Stimulated activated CD4-positive, alpha-beta T cell treated with anti-CD3 and anti-CD28 coated beads, Interleukin-4, amount 100 ng/mL, for 1 hour (primary cell): ENCODE results near the gene TNFRSF6B.
"Not testable (repeated sequence)": the region's sequence is repeated elsewhere in the genome, so short reads cannot be mapped to it uniquely, and the experiment has no call there.

Experiments used
- DNase-seq: peaks from one replicate; pipeline ENCODE4 v3.0.0-alpha.2; 2020

Gene TNFRSF6B

DNA sequence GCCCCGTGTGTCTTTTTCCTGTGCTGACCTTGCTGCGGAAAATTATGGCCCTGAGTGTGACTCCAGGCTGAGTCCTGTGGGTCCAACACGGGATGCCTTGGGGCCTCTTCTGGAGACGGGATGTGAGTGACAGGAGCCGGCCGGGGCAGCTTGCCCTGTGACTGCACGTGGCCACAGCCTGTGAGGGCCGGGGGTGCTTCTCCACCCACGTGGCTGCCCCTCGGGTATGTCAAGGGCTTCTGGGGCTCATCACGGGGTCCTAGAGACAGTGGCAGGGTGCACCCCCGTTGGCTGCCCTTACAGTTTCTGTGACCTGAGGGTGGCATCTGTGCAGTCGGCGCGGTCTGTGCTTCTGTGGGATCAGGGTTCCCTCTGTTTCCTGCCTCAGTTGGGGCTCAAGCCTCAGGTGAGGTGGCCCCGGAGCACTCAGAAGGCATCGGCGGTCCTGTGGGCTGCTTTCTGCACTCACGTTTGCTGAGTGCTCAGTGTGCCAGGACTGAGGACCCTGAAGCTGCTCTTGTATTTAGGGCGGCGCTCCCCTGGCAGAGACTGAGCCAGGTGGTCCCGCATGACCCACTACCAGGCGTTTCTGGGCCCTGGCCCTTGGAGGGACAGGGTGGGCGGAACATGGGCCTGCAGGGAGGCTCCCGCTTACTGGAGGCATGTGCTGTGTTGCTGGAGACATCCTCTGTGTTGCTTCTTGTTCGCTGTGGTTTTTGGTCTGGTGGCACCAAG, 33.0 kb upstream of the TNFRSF6B start:
- DNase-seq: no peak

GRCh38 chr20:63664143-63664851, 32.2 kb upstream of the TNFRSF6B start:
- no peak for DNase-seq

GRCh38 chr20:63664861-63665594, 31.4 kb upstream of the TNFRSF6B start:
- DNase-seq: no peak

DNA sequence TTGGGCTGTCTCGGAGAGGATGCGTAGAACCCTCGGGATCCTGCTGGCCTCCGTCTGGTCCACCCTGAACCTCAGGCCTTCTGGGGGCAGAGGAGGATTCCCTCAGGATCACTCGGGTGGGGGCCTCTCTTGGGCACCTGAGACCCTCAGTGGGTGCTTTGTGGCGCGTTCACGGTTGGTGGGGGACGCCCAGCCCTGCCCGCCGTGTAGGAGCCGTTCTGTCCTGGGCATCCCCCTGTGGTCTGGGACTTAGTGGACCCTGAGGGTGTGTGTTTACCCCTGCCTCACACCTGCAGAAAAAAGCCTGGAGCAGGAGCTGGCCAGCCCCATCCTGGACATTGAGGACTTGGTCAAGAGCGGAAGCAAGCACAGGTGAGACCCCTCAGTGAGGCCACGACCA, 30.7 kb upstream of the TNFRSF6B start:
- no peak for DNase-seq

DNA sequence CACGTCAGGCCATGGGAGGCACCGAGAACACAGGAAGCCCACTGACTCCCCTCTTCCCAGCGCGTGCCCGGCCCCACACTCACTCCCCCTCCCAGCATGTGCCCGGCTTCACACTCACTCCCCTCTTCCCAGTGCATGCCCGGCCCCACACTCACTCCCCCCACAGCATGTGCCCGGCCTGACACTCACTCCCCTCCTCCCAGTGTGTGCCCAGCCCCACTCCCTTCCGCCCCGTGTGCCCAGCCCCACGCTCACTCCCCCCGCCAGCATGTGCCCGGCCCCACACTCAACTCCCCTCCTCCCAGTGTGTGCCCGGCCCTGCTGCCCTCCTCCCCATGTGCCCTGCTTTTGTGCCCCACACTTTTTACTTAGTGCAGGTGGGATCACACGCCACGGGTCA, 28.6 kb upstream of the TNFRSF6B start:
- no peak for DNase-seq

DNA sequence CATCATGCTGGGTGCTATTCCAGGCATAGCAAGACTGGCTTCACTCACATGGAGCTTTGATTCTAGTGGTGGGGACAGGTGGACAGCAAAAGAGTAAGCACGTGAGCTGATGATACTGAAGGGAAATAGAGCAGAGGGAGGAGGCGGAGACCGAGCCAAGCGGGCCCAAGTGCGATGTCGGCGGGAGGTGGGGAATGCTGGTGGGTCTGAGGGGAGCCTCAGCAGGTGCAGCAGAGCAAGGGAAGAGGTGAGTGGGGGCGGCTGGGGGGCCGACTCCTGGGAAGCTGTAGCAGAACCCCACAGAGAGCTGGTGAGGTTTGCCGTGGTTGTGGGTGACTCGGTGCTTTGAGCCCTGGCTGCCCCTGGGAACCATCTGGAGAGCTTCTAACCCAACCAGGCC, 28.1 kb upstream of the TNFRSF6B start:
- no peak for DNase-seq

DNA sequence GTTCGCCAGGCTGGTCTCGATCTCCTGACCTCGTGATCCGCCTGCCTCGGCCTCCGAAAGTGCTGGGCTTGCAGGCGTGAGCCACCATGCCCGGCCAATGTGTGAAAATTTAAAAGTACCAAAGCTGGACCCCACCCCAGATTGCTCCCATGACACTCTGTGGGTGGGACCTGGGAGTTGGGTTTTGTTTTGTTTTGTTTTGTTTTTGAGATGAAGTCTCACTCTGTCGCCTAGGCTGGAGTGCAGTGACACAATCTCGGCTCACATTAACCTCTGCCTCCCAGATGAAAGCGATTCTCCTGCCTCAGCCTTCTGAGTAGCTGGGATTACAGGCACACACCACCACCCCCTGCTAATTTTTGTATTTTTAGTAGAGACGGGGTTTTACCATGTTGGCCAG, 24.8 kb upstream of the TNFRSF6B start:
- DNase-seq: not testable (repeated sequence)

DNA sequence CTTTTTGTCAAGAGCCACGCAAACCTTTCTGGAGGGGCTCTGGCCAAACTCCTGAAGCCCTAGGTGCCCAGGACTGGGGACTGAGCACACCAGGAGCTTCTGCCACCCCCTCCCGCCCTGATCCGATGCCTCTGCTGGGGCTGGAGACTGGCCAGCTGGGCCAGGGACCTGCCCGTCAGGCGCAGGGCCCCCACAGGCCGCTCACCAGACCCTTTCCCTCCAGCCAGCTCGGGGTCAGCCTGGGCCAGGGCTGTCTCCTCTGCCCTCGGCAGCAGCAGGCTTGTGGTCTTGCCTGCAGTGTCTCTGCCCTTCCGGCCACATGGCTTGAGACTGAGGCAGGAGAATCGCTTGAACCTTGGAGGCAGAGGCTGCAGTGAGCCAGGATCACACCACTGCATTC, 23.8 kb upstream of the TNFRSF6B start:
- no peak for DNase-seq

- DNase-seq: no peak
Measured at GRCh38 chr20:63673951-63674350, 22.5 kb upstream of the TNFRSF6B start.

DNA sequence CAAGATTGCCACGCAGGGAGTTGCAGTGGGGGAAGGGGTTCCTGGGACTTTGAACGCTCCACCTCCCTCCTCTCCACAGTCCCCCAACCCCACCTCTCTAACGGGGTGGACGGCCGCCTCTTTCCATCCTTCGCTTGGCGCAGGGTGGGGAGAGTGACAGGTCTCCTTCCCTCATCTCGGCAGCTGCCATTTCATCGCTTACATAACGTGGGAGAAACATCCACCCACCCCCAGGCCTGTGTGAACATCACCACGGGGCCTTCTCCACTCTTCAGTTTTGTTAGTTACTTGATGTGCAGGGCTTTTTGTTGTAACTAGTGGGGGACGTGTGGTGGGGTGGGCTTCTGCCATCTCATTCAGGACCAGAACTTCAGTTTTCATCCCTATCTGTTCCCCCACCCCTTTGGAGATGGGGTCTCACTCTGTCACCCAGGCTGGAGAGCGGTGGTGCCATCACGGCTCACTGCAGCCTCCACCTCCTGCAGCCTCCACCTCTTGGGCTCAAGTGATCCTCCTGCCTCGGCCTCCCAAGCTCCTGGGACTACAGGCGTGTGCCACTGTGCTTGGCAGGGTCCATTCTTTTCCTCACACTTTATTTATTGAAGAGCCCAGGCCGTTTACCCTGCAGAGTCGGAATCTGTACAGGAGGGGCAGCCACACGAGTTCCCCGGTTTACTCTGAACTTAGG, 20.6 kb upstream of the TNFRSF6B start:
- no peak for DNase-seq

GRCh38 chr20:63678071-63678470, 18.4 kb upstream of the TNFRSF6B start:
- no peak for DNase-seq

- no peak for DNase-seq
Measured at GRCh38 chr20:63678667-63679465, 17.6 kb upstream of the TNFRSF6B start.

- no peak for DNase-seq
Measured at GRCh38 chr20:63679799-63680305, 16.6 kb upstream of the TNFRSF6B start.

- DNase-seq: no peak
Measured at GRCh38 chr20:63680427-63680826, 16.0 kb upstream of the TNFRSF6B start.

DNA sequence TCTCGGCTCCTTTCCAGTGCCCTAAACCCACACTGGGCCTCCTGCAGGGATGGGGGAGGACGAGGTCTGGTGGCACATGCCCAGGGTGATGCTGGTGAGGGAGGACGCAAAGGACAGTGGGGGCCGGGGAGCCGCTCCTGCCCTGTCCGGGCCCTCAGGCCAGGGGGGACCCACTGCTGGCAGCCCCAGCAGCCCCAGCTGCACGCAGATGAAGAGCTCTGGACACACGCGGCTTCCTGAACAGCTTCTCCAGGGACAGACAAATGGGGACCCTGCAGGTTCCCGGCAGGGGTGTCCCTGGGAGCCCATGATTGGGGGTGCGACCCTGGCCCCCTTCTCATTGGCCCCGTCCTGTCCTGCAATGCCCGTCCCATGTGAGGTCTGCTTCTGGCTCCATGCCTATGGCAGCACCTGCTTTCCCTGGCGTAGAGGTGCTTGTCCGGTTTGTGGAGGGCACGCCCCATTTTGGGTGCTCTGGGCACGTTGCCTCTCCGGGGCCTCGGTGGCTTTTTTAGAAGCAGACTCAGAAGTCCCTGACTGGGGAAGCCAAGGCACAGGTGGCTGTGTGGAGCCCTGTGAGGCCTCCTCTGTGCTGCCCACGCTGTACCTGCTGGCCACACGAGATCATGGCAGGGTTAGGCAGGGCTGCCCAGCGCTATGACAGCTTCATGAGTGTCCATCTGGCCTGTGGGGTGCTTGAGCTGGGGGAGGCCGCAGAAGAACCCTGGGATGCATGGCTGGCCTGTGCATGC, 15.4 kb upstream of the TNFRSF6B start:
- DNase-seq: no peak

DNA sequence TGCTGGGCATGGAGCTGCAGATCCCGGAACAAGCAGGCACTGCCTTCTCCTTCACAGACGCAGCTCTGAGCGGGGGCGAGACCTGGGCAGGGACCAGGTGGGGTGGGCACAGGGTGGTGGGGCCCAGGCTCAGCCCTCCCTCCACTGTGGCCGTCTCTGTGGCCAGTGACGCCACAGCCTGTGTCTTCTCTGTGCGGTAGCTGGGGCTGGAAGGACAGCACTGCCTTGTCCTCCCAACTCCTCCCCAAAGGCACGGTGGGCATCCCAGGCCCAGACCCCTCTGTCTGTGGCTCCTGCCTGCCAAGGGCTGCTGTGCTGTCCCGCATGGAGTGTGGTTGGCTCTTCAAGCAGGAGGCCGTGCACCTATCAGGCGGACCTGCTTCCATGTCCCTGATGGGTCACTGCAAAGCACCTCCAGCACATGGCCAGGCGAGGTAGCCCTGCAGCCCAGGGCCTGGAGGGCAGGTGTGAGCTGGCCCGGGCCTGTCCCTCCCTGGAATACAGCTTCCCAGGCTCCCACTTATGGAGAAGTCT, 14.8 kb upstream of the TNFRSF6B start:
- DNase-seq: no peak

DNA sequence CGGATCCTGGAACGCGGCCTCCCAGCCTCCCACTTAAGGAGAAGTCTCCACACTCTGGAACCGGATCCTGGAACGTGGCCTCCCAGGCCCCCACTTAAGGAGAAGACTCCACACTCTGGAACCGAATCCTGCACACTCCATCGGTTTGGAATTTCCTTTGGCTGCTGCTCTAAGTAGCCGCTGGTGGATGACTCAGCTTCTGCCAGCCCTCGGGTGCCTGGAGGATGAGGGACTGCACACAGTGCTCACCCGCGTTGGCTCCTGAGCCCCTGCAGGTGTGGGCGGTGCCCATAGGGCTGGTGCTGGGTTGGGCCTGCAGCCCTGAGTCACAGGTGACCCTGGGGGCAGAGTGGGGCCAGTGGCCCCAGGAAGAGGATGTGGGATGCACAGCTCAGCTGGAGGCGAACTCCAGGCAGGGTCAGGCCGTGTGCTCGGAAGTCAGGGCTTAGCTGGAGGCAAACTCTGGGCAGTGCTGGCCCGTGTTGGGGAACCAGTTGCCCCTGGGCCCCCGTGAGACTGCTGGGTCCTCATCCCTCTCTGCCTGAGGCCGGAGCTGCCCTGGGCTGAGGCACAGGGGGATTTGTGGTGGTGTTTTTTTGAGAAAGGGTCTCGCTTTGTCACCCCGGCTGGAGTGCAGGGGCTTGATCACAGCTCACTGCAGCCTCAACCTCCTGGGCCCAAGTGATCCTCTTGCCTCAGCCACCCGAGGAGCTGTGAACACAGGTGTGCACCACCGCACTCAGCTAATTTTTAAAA, 13.9 kb upstream of the TNFRSF6B start:
- DNase-seq: no peak

GRCh38 chr20:63685269-63686026, 11.0 kb upstream of the TNFRSF6B start:
- no peak for DNase-seq

DNA sequence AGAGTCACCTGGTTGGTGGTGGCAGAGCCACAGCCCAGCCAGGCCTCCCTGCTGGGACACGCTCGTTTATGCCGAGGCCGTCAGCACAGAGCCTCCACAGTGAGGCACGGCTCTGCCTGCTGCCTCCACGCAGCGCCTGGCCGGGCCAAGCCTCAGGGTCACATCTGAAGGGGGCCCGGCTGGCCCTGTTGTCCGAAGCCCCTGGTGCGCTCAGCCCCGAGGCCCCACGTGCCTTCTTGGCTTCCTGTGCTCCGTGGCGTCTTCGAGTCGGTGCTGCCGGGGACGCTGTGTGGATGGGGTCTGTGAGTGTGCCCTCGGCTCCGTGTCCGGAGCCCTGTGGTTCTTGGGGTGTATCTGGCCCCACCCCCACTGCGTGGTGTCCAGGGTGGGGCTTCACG, 10.4 kb upstream of the TNFRSF6B start:
- DNase-seq: no peak
